Esophagus squamous epithelium (tissue), 4 donors: ENCODE measurements around the gene TACR2.

Experiments used
- POLR2A ChIP-seq, 4 donors: fragments of 450-650 bp; IDR thresholded peaks; one replicate each; pipeline ENCODE4 v1.6.1; 2017; ENCODE audit warnings: antibody characterized with exemption in 4 of 4, mild to moderate bottlenecking in 4 of 4, moderate library complexity in 3 of 4
- TF ChIP-seq, protein P1 (sequence below), 6 experiments: fragments of 450-650 bp in 4 of 6; fragments of 200-600 bp in 2 of 6; sonication (generic) in 2 of 6; IDR thresholded peaks; one replicate each; pipeline ENCODE4 v1.5.1; 2016 to 2019; ENCODE audit warnings: antibody characterized with exemption in 6 of 6, mild to moderate bottlenecking in 4 of 6, moderate library complexity in 4 of 6

DNA sequence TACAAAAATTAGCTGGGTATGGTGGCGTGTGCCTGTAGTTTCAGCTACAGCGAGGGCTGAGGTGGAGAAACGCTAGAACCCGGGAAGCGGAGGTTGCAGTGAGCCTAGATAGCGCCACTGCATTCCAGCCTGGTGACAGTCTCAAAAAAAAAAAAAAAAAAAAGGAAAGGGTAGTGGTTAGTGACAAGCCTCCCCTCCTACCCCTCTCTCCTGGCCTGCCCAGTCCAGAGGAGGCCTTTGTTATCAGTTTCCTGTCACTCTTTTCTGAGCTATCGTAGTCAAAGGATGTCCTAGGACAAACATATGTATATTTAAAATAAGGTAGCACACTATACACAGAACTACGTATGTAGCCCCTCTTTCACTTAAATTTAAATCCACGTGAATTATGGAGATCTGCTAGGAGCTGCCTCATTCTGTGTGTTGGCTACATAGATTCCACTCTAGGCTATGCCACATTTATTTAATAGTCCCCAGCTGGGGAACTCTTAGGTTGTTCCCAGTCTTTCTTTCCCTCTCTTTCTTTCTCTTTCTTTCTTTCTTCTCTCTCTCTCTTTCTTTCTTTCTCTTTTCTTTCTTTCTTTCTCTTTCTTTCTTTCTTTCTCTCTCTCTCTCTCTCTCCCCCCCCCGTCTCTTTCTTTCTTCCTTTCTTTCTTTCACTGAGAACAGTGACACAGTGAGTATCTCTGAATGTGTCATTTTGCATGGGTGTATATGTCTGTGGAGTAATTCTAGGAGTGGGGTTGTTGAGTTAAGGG, 38.5 kb upstream of the TACR2 start:
- no peak for TF ChIP-seq POLR2A (IDR thresholded peaks at IDR 0.05)
- TF ChIP-seq, protein P1, sequence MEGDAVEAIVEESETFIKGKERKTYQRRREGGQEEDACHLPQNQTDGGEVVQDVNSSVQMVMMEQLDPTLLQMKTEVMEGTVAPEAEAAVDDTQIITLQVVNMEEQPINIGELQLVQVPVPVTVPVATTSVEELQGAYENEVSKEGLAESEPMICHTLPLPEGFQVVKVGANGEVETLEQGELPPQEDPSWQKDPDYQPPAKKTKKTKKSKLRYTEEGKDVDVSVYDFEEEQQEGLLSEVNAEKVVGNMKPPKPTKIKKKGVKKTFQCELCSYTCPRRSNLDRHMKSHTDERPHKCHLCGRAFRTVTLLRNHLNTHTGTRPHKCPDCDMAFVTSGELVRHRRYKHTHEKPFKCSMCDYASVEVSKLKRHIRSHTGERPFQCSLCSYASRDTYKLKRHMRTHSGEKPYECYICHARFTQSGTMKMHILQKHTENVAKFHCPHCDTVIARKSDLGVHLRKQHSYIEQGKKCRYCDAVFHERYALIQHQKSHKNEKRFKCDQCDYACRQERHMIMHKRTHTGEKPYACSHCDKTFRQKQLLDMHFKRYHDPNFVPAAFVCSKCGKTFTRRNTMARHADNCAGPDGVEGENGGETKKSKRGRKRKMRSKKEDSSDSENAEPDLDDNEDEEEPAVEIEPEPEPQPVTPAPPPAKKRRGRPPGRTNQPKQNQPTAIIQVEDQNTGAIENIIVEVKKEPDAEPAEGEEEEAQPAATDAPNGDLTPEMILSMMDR (IDR thresholded peaks at IDR 0.05) = no peak
